Peyer's patch (tissue), 4 donors: ENCODE data around the gene CKMT2. TPM values are rescaled to one million over a fixed set of nuclear protein-coding genes. Genes with fewer than 3 reads are reported as not detected.
"Not testable (repeated sequence)": the region's sequence is repeated elsewhere in the genome, so short reads cannot be mapped to it uniquely, and the experiment has no call there.

Source experiments
- DNase-seq, 3 donors: peaks; one replicate each; pipeline ENCODE4 v3.0.0-alpha.2; 2017 to 2019
- H3K27ac ChIP-seq, 4 donors: fragments of 200-600 bp; sonication (generic); one replicate each; pipeline ENCODE4 v1.5.1; 2016 to 2019
- H3K27me3 ChIP-seq, 2 donors: fragments of 200-600 bp; sonication (generic); one replicate each; pipeline ENCODE4 v1.5.1; 2019
- H3K36me3 ChIP-seq, 3 donors: fragments of 200-600 bp; sonication (generic); one replicate each; pipeline ENCODE4 v1.5.1; 2016 to 2019
- H3K4me1 ChIP-seq, 4 donors: fragments of 200-600 bp; sonication (generic); one replicate each; pipeline ENCODE4 v1.5.1; 2016 to 2019
- H3K4me3 ChIP-seq, 4 donors: fragments of 200-600 bp; sonication (generic); 1 replicate in 3 of 4; 2 replicates in 1 of 4; pipeline ENCODE4 v1.5.1; 2016 to 2019; ENCODE audit warnings: mild to moderate bottlenecking in 1 of 4
- H3K9me3 ChIP-seq, 4 donors: fragments of 200-600 bp; sonication (generic); one replicate each; pipeline ENCODE4 v1.5.1; 2016 to 2019; ENCODE audit warnings: mild to moderate bottlenecking in 1 of 4
- POLR2A ChIP-seq, 2 donors: fragments of 450-650 bp; IDR thresholded peaks; one replicate each; pipeline ENCODE4 v1.5.1; 2017; ENCODE audit warnings: antibody characterized with exemption in 2 of 2, mild to moderate bottlenecking in 2 of 2, moderate library complexity in 2 of 2
- total RNA-seq, 4 donors: library from RNA; depleted of rRNA; stranded (reverse); fragments of >200 nt; gene quantifications; one replicate each; pipeline ENCODE4 v1.1.0, GENCODE V29; 2016
- TF ChIP-seq, protein P1 (sequence below), 6 experiments: fragments of 450-650 bp in 4 of 6; fragments of 200-600 bp in 2 of 6; sonication (generic) in 1 of 6; IDR thresholded peaks; one replicate each; pipeline ENCODE4 v1.5.1; 2017 to 2019; ENCODE audit warnings: antibody characterized with exemption in 6 of 6, mild to moderate bottlenecking in 3 of 6, moderate library complexity in 1 of 6

Gene CKMT2
- total RNA-seq, 4 donors from 2014 or later, result 1.1 to 10.6 (median 3.8) TPM

DNA sequence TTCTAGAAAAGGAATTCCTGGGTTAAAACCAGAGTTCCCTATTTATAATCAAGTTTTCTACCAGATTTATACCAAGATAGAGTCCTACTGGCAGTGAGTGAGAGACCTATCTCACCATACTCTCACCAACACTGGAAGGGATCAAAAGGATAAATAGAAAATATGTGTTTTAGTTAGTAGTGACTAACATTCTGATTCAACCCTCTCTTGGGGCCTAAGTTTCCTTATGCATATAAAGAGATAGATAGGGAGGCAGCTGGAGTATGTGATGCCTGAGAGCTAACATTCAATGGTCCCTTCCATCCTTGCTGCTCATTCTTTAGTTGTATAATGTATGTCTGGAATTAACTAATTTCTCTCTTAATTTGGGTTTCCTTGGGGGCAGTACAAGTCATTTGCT is 32.0 kb downstream of the CKMT2 start:
- no peak overlapping the region for H3K4me3 ChIP-seq
- H3K36me3 ChIP-seq, result no peaks in the 10 kb centered on the region
- TF ChIP-seq, protein P1, sequence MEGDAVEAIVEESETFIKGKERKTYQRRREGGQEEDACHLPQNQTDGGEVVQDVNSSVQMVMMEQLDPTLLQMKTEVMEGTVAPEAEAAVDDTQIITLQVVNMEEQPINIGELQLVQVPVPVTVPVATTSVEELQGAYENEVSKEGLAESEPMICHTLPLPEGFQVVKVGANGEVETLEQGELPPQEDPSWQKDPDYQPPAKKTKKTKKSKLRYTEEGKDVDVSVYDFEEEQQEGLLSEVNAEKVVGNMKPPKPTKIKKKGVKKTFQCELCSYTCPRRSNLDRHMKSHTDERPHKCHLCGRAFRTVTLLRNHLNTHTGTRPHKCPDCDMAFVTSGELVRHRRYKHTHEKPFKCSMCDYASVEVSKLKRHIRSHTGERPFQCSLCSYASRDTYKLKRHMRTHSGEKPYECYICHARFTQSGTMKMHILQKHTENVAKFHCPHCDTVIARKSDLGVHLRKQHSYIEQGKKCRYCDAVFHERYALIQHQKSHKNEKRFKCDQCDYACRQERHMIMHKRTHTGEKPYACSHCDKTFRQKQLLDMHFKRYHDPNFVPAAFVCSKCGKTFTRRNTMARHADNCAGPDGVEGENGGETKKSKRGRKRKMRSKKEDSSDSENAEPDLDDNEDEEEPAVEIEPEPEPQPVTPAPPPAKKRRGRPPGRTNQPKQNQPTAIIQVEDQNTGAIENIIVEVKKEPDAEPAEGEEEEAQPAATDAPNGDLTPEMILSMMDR (IDR thresholded peaks at IDR 0.05), result no peak
- no peak for TF ChIP-seq POLR2A (IDR thresholded peaks at IDR 0.05)
- DNase-seq, result no peak
- H3K4me1 ChIP-seq, result no peaks in the 10 kb centered on the region
- H3K27ac ChIP-seq, result no peak overlapping the region
- H3K27me3 ChIP-seq, result no peaks in the 10 kb centered on the region
- no peaks in the 10 kb centered on the region for H3K9me3 ChIP-seq

DNA sequence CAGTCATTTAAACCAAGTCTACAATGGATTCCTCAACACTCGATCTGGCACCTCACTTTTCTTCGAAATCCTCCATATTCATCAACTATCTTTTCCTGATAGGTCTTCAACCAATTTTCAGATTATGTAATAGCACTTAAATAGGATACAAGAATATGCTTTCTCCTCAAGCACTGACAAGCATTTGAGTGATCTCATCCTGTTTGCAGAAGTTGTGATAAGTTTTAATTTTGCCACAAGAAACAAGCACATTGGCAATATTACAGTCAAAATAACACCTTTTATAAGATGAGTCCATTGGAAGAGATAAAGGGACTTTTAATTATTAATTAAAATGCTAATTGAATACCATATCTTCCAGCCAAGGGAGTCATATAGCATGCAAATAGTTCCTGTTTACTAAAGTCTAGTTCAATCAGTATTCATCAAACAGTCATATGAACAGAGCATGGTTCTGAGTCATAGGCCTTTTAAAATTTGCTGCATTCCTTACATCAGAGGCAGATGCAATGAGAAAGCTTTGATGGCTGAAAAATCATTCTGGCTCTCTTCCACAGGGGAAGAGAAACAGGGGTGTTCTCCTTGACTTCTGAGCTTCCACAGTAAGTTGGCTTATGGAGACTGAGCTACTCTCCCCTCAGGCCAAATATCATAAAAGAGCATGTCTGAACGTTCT is 35.5 kb downstream of the CKMT2 start:
- Histone ChIP-seq H3K36me3 (no peaks in the 10 kb centered on the region), H3K27me3 (no peaks in the 10 kb centered on the region), H3K4me3 (no peak overlapping the region), H3K27ac (no peak overlapping the region), H3K9me3 (no peaks in the 10 kb centered on the region), H3K4me1 (no peaks in the 10 kb centered on the region)
- TF ChIP-seq, protein P1 (IDR thresholded peaks at IDR 0.05), result no peak
- TF ChIP-seq POLR2A (IDR thresholded peaks at IDR 0.05), result no peak
- DNase-seq, result no peak

DNA sequence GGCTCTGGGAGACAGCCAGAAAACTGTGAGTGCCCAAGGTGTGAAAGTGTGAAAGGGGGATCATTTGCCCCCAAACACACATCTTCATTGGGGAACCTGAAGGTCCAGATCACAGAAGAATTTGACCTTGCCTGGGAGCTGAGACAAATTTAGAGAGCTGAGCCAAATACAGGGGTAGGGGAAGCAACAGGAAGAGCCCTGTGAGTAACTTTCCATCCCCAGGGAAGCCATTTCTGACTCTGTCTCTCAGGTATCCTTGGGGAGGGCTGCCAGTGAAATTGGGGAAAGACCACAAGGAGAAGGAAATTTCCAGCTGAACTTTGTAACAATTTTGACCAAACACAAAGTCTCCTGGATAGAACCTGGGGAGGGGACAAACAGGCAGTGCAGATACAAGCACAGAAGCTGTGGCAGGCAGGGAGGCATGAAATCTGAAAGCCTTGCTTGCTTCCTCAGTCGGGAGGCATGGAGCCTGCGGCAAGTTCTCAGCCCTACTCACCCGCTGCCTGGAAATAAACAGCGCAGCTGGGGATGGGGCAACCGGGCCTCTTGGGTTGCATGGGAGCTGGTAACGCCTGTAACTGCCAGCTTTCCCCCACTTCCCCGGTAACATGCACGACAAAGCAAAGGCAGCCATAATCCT is 36.8 kb downstream of the CKMT2 start:
- TF ChIP-seq, protein P1 (IDR thresholded peaks at IDR 0.05), result no peak
- no peak for TF ChIP-seq POLR2A (IDR thresholded peaks at IDR 0.05)
- Histone ChIP-seq H3K36me3 (no peaks in the 10 kb centered on the region), H3K4me1 (no peaks in the 10 kb centered on the region), H3K9me3 (no peaks in the 10 kb centered on the region), H3K27me3 (no peaks in the 10 kb centered on the region), H3K27ac (no peak overlapping the region), H3K4me3 (no peak overlapping the region)
- DNase-seq, result no peak

DNA sequence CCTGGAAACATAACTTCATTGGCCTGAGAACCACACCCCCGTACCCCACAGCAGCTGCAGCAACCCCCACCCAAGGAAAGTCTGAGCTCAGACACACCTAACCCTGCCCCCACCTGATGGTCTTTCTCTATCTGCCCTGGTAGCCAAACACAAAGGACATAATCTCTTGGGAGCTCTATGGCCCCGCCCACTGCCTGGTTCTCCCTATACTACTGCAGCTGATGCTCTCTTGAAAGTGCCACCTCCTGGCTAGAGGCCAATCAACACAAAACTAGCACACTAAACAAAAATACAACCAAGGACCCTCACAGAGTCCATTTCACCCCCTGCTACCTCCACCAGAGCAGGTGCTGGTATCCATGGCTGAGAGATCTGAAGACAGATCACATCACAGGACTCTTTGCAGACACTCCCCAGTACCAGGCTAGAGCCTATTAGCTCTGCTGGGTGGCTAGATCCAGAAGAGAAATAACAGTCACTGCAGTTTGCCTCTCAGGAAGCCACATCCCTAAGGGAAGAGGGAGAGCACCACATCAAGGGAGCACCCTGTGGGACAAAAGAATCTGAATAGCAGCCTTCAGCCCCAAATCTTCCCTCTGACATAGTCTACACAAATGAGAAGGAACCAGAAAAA is 37.4 kb downstream of the CKMT2 start:
- H3K27ac ChIP-seq, H3K4me1 ChIP-seq, H3K4me3 ChIP-seq, H3K9me3 ChIP-seq, DNase-seq, H3K27me3 ChIP-seq, H3K36me3 ChIP-seq: not testable (repeated sequence)

DNA sequence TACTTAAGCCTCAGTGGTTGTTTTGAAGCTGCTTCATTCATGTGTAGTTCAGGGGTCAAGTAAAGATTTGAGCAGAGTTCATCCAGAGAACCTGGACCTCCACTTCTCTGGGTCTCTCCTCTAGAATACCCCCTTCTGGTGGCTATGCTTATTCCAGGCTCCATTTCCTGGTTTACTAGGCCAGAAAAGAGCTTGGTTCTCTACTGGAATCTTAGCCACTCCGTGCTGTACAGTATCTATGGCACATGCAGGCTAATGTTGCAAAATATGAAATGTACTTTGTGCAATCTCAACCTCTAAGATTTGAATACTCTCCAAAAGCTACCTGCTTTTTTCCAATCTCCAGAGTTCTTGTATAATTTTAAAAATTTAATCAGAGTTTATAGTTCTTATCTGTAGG is 50.9 kb downstream of the CKMT2 start:
- no peak for DNase-seq
- no peaks in the 10 kb centered on the region for H3K4me1 ChIP-seq
- TF ChIP-seq POLR2A (IDR thresholded peaks at IDR 0.05), result no peak
- TF ChIP-seq, protein P1 (IDR thresholded peaks at IDR 0.05), result no peak
- no peaks in the 10 kb centered on the region for H3K9me3 ChIP-seq
- H3K27ac ChIP-seq, result no peak overlapping the region
- H3K36me3 ChIP-seq, result no peaks in the 10 kb centered on the region
- H3K4me3 ChIP-seq, result no peak overlapping the region
- H3K27me3 ChIP-seq, result no peaks in the 10 kb centered on the region

DNA sequence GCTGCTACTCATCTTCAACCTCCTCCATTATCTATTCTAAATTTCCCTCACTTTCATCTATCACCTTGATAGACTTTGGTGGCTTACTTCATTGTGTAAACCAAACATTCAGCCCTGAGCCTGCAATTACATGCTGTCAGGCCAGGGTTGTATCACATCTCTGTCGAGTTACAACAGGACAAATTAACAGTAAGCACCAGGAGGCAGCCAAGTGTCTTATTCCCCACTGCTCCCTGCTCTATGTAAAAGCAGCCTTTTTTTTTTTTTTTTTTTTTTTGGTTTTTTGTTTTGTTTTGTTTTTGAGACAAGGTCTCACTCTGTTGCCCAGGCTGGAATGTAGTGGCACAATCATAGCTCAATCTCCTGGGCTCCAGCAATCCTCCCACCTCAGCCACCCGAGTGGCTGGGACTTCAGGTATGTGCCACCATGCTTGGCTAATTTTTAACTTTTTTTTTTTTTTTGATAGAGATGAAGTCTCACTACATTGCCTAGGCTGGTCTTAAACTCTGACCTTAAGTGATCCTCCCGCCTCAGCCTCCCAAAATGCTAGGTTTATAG is 53.0 kb downstream of the CKMT2 start:
- no peaks in the 10 kb centered on the region for H3K36me3 ChIP-seq
- no peaks in the 10 kb centered on the region for H3K9me3 ChIP-seq
- no peaks in the 10 kb centered on the region for H3K27me3 ChIP-seq
- H3K27ac ChIP-seq, result no peak overlapping the region
- DNase-seq, result no peak
- TF ChIP-seq, protein P1 (IDR thresholded peaks at IDR 0.05), result no peak
- TF ChIP-seq POLR2A (IDR thresholded peaks at IDR 0.05), result no peak
- H3K4me3 ChIP-seq, result no peak overlapping the region
- no peaks in the 10 kb centered on the region for H3K4me1 ChIP-seq
